ENCODE data around the gene ACBD6.

Gene ACBD6

DNA sequence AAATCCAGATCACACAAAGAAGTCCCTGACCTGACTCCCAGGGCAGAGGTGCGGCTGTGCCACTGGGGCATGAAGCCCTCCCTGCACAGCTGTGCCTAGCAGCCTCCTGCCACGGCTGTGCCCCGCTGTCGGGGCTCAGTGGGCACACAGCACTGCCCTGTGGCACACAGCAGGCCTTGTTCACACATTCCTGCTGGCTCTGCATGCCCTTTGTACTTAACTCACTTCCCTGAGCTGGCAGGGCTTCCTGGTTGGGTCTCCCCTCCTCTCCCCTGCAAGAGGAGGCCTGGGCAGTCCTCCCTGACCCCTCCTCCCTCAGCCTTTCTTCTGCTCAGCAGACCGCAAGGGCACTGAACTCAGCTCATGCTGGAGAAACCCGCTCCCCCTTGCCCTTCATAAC lies 257.5 kb downstream of the ACBD6 start:
- DNase-seq (ENCODE audit: low read depth in 2 of 3, low spot score in 1 of 3) = no peak

DNA sequence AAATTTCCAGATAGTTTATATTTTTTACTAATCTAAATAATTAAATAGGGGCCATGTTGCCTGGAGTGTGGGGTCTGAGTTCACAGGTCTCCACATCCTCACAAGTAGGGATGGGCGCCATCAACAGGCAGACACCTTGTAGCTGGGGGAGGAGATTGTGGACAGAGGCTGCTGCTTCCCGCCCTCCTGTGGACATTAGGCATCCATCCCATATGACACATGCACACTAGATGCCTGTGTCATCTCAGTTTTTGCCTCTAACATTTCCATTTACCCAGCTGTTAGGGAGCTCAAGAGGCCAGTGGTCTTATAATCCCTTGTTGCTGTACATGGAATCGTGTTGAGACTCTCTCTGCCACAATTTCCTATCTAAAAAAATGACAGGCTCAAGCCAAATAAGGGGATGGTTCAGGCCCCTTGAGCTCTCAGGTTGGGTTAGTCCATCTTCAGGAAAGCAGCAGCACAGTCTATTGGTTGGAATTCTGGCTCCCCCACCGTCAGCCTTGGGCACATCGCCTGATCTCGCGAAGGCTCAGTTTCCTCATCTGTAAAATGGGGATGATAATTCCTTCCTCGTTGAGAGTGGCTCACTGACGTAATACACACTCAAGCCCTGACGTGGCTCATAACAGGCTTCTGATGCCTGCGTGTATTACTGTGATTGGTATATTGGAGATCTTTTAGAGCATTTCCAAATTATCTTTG lies 258.7 kb downstream of the ACBD6 start:
- DNase-seq (ENCODE audit: low read depth in 2 of 3, low spot score in 1 of 3) = no peak

DNA sequence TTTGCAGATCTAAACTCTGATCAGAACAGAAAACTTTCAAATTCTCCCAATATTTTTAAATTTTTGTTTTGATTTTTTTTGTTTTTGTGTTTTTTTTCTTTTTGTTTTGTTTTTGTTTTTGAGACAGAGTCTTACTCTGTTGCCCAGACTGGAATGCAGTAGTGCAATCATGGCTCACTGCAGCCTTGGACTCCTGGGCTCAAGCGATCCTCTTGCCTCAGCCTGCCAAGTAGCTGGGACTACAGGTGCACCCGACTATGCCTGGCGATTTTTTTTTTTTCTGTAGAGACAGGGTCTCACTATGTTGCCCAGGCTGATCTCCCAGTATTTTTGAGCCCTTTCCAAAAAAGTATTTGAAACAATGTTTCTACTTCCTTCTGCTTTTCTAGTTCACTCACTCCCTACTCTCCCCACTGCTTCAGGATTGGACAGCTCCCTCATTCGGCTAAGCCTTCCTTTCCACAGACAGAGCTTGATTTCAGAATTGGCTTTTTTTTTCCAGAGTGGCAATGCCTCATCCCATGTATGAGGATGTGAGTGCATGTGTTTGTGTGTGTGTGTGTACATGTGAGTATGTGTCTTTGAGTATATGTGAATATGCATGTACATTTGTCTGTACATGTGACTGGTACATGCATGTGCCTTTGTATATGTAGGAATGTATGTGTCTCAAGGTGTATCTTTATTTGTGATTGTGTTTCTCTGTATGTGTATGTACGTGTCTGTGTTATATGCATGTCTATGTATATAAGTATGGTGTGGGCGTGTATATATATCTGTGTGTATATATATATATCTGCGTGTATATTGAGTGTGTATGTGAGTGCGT lies 260.4 kb downstream of the ACBD6 start:
- no peak for DNase-seq (ENCODE audit: low read depth in 2 of 3, low spot score in 1 of 3)

DNA sequence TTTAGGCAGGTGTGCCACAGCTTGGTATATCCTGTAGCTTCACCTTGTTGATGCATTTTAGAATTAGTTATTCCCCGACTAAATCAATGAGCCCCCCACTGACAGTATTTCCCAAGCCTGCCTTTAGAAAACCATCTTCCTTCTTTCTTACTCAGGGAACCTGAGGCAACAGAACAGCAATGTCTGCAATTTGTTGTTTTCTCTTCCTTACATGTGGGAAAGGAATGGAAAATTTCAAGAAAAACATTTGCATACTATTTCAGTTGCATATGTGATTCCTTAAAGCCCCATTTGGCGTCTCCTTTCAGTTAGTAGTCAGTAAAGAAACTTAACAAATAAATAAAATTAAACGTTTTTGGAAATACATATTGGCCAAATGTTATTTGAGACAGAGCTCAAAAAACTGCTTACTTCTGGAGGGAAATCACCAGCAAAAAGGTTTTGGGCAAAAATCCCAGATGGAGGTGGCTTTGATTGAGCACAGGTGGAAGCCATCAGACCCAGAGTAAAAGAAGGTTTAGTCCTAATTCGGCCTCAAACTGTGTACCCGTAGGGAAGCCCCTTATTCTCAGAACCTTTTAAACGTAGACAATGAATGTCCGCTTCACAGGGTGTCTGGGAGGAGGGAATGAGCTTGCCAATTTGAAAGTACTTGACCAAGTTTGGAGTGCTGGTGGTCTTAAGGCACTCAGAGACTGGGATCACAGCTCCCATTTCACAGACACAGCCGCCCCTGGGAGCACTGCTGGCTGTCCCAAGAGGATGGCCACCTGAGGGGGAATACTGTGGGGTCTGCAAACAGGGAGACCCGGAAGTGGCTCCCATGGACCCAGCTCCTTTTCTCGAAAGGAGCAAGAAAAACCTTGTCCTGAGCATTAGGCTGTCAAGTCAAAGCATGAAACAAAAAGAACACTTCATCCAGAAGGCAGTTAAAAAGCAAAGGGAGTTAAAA lies 263.0 kb downstream of the ACBD6 start:
- no peak for DNase-seq (ENCODE audit: low read depth in 2 of 3, low spot score in 1 of 3)

DNA sequence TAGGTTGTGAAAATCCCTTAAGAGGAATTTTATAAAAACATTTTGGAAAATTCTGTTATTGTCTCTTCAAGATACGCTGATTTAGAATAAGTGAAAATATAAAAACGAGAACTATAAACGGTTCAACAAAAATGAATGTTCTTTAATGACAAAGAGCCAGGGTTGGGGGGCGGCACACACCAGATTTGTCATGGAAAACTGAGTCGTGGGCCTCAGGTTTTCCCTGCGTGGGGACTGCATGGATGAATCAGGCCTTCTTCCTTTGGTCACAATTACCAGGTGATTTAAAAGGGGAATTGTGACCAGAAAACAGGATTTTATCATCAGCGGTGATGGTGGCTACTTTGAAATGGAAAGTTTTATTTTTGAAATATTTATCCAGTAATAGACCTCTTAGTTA lies 263.7 kb downstream of the ACBD6 start:
- no peak for DNase-seq (ENCODE audit: low read depth in 2 of 3, low spot score in 1 of 3)

Measured in stimulated activated CD4-positive, alpha-beta T cell treated with anti-CD3 and anti-CD28 coated beads, Interleukin-12 subunit alpha, Interleukin-12 subunit beta, amount 100 ng/mL, for 48 hours (primary cell).